Stimulated activated CD8-positive, alpha-beta memory T cell treated with anti-CD3 and anti-CD28 coated beads, Interleukin-4, amount 100 ng/mL, for 1 hour (primary cell): ENCODE measurements around the gene BRCA1.
"Not testable (repeated sequence)": the region's sequence is repeated elsewhere in the genome, so short reads cannot be mapped to it uniquely, and the experiment has no call there.

Experiments used
- DNase-seq, 2 donors: peaks; one replicate each; pipeline ENCODE4 v3.0.0-alpha.2; 2020; ENCODE audit warnings: low read depth in 2 of 2, low spot score in 1 of 2

Gene BRCA1

DNA sequence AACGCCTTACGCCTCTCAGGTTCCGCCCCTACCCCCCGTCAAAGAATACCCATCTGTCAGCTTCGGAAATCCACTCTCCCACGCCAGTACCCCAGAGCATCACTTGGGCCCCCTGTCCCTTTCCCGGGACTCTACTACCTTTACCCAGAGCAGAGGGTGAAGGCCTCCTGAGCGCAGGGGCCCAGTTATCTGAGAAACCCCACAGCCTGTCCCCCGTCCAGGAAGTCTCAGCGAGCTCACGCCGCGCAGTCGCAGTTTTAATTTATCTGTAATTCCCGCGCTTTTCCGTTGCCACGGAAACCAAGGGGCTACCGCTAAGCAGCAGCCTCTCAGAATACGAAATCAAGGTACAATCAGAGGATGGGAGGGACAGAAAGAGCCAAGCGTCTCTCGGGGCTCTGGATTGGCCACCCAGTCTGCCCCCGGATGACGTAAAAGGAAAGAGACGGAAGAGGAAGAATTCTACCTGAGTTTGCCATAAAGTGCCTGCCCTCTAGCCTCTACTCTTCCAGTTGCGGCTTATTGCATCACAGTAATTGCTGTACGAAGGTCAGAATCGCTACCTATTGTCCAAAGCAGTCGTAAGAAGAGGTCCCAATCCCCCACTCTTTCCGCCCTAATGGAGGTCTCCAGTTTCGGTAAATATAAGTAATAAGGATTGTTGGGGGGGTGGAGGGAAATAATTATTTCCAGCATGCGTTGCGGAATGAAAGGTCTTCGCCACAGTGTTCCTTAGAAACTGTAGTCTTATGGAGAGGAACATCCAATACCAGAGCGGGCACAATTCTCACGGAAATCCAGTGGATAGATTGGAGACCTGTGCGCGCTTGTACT is at the start of gene BRCA1:
Gene BRCA1, minus strand, starts transcription at position 232 of the 834 bp plus-strand sequence. CDS start 1,268 bp downstream, outside the sequence.
- peak; percentile 87 to 89 for DNase-seq

GRCh38 chr17:43171586-43172487 is 46.7 kb upstream of the BRCA1 start:
- no peak for DNase-seq

DNA sequence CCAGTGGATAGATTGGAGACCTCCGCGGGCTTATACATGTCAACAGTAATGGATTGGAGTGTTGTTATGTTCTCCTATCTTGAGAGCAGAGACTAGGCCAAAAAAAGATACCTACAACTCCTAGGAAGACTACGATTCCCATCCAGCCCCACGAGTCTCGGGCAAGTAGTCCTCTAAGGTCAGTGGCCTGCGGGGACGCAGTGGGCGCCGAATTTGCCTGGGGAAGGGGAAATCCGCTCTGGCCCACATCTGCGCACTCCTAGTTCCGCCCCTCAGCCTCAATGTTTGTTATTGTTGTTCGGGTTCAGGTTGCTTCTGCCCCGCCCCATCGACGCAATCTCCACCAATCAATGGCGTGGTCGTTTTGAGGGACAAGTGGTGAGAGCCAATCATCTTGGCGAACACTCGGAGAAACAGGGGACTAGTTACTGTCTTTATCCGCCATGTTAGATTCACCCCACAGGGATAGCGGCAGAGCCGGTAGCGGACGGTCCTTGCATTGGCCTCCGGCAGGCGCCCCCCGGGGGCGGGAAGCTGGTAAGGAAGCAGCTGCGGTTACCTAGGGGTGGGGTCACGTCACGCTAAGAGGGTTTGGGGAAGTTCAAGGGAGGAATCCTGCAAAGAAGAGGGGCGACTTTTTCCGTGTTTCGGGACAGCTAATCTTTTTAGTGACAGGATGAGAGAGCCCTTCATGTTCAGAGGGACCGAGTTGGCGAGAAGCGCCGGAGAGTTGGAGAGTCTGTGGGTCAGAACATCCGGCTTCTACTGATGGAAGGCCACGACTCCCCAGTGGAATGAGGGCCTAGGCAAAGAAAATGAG is 45.8 kb upstream of the BRCA1 start, which contains the start of gene NBR1:
Gene NBR1, plus strand, starts transcription at position 449 of the 820 bp plus-strand sequence. CDS start 4,586 bp downstream, outside the sequence.
- DNase-seq = peak; percentile 82 to 89

DNA sequence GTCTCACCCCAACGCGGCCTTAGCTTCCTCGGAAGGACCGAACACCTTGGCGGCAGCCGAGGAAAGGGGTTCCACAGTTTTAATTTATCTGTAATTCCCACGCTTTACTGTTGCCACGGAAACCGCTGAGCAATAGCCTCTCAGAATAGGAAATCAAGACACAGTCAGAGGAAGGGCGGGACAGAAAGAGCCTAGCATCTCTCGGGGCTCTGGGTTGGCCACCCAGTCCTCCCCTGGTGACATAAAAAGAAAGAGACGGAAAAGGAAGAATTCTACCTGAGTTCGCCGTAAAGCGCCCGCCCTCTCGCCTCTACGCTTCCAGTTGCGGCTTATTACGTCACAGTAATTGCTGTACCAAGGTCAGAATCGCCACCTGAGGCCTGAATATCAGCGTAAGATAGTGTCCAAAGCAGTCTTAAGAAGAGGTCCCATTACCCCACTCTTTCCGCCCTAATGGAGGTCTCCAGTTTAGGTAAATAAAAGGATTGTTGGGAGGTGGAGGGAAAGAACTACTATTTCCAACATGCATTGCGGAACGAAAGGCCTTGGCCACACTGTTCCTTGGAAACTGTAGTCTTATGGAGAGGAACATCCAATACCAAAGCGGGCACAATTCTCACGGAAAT is 45.1 kb upstream of the BRCA1 start:
- DNase-seq = peak; percentile 60 to 76

- no peak for DNase-seq
These were observed 44.5 kb upstream of the BRCA1 start for GRCh38 chr17:43169561-43170139.

- DNase-seq = not testable (repeated sequence)
These were observed 40.8 kb upstream of the BRCA1 start for GRCh38 chr17:43165971-43166370.

GRCh38 chr17:43159957-43160356 is 34.8 kb upstream of the BRCA1 start:
- not testable (repeated sequence) for DNase-seq

DNA sequence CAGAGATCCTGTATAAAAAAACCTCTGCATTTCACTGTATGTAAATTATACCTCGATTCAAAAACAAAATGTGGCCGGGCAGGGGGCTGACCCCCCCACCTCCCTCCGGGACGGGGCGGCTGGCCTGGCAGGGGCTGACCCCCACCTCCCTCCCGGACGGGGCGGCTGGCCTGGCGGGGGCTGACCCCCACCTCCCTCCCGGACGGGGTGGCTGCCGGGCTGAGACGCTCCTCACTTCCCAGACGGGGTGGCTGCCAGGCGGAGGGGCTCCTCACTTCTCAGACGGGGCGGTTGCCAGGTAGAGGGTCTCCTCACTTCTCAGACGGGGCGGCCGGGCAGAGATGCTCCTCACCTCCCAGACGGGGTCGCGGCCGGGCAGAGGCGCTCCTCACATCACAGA is 34.1 kb upstream of the BRCA1 start:
- DNase-seq = not testable (repeated sequence)

- no peak for DNase-seq
These were observed 30.5 kb upstream of the BRCA1 start for GRCh38 chr17:43155666-43156065.

DNA sequence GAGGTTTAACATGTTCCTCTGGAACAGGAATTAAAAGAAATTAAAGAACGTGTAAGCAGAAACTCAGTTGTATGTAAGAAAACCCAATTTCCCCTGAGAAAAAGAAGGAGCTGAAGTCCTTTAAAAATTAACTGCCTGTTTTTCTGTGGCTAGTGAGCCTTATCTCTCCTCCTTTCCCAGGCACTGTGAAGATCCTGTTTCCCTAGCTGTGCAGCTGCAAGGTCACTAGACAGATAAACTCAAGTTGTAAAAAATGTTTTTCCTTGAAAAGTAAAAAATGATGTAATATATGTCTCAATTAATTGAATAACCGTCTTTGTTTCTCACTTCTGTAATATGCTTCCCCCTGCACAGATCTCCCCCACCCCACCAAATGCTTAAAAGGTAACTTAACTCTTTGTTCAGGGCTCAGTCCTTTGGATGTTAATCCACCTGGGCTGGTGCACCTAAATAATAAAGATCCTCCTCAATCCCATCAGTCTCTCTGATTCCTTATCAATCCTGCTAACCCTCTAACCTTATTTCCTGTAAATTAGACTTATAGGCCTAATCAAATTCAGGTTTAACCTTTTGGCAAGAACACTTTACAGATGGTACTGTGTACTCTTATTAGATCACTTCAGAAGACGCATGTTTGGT is 28.2 kb upstream of the BRCA1 start:
- not testable (repeated sequence) for DNase-seq

- DNase-seq = no peak
These were observed 26.8 kb upstream of the BRCA1 start for GRCh38 chr17:43151880-43152456.

DNA sequence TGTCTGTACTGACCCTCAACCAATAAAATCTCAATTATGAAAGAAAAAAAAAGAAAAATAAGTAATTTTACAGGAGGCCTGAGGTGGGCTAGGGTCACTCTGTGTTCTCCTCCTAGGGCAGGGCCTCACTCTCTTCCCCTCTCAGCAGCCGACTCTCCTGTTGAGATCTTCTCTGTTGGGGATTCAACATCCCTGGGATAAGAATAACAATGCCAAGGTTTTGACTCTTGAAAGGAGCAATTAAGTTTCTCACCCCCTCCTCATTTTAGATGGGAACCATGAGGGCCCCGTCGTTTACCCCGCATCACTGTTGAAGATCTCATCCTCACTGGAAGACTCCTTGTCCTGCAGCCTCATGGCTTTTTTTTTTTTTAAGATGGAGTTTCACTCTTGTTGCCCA is 21.5 kb upstream of the BRCA1 start:
- no peak for DNase-seq

GRCh38 chr17:43143201-43143600 is 18.0 kb upstream of the BRCA1 start:
- no peak for DNase-seq

DNA sequence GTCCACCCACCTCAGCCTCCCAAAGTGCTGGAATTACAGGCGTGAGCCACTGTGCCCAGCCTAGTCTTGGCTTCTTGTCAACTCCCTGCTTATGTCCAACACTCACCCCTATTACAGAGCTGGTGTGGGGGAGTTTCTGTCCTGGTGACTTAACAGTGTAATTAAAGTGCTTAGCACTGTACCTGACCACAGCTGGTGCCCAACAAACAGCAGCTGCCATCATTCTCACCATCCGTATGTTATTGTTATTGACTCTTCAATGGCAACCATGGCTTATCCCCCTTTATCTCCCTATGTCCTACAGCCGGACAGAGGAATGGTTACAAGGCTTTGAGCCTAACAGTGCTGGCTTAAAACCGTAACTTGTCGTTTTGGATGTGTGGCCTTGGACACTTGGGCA is 17.0 kb upstream of the BRCA1 start:
- no peak for DNase-seq

DNA sequence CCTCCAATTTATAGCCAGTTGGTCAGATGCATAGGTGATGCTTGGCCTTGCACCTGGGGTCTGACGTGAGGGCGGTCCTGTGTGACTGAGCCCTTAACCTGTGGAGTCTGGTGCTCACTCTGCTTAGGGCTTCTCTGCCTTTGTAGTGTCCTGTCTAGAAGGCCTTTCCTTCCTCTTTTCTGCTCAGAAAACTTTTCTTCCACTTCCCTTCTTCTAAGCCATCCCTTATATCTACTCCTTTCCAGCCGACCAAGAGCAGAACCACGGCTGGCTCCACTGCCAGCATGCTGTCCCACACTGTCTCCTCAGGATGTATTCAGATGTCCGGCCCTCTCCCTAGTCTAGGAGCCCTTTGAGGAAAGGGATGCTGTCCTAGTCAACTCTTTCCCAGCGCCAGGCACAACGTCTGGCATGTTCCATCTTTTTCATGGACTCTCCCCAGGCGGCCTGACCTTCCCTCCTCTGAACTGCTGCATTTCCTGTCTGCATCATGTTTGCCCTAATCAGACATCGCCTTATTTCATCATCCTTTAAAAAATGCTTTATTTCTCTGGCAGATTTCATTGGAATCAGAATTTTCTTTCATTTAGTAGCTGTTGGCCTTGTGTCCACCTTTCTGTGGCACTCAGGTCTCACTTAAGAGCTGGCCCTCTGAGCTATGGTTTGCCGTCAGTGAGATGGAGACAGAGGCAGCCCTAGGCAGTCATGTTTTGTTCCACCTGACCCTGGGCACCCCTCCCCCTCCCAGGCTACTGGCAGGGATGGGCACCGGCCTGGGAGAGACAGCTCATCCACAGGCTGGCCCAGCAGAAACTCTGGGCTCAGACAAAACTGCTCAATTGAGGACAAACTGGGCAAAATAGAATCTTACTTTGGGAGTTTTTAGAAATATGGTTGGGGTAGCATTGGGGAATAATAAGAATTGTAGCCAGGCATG is 15.5 kb upstream of the BRCA1 start:
- no peak for DNase-seq

- not testable (repeated sequence) for DNase-seq
These were observed 13.4 kb upstream of the BRCA1 start for GRCh38 chr17:43138531-43138930.

DNA sequence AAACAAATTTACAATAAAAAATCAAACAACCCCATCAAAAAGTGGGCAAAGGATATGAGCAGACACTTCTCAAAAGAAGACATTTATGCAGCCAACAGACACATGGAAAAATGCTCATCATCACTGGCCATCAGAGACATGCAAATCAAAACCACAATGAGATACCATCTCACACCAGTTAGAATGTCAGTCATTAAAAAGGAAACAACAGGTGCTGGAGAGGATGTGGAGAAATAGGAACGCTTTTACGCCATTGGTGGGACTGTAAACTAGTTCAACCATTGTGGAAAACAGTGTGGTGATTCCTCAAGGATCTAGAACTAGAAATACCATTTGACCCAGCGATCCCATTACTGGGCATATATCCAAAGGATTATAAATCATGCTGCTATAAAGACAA is 11.4 kb upstream of the BRCA1 start:
- DNase-seq = not testable (repeated sequence)

DNA sequence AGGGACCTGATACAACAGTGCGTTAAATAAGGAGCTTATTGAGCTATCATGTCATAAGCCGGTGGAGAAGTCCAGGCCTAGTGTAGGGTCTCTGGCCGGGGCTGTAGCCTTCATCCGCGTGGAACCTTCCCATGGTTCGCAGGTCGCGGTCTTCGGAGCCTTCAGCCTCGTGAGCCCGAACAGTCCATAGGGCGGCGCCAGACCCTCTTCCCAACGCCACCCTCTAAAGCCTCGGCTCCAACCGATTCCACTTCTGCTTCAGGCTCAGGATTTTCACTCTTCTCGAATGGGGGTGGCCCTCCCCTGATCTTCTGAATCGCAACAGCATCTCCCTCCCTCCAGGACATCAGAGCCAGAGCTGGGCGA is 10.3 kb upstream of the BRCA1 start:
- no peak for DNase-seq
